ENCODE data around the gene TFEC. TPM values are rescaled to one million over a fixed set of nuclear protein-coding genes. Genes with fewer than 3 reads are reported as not detected.
"Not testable (repeated sequence)": the region's sequence is repeated elsewhere in the genome, so short reads cannot be mapped to it uniquely, and the experiment has no call there.

The TFEC gene
- total RNA-seq, 2 experiments from 2014 or later = not detected

- H3K36me3 Mint-ChIP-seq (ENCODE audit: low read depth) = no peaks in the 10 kb centered on the region
- H3K27me3 Mint-ChIP-seq = no peaks in the 10 kb centered on the region
- peaks cover 1% of the 10 kb centered on the region for H3K9me3 Mint-ChIP-seq
- no peak overlapping the region for H3K4me3 Mint-ChIP-seq
- ChIA-PET POLR2A (no interaction called here), CTCF (no interaction called here)
- TF ChIP-seq, protein P1, sequence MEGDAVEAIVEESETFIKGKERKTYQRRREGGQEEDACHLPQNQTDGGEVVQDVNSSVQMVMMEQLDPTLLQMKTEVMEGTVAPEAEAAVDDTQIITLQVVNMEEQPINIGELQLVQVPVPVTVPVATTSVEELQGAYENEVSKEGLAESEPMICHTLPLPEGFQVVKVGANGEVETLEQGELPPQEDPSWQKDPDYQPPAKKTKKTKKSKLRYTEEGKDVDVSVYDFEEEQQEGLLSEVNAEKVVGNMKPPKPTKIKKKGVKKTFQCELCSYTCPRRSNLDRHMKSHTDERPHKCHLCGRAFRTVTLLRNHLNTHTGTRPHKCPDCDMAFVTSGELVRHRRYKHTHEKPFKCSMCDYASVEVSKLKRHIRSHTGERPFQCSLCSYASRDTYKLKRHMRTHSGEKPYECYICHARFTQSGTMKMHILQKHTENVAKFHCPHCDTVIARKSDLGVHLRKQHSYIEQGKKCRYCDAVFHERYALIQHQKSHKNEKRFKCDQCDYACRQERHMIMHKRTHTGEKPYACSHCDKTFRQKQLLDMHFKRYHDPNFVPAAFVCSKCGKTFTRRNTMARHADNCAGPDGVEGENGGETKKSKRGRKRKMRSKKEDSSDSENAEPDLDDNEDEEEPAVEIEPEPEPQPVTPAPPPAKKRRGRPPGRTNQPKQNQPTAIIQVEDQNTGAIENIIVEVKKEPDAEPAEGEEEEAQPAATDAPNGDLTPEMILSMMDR (IDR thresholded peaks at IDR 0.05) = no peak
- intact Hi-C loops (cut with micrococcal nuclease) = no loop called here
- H3K4me1 Mint-ChIP-seq (ENCODE audit: low read depth) = no peaks in the 10 kb centered on the region
- DNase-seq (no peak), ATAC-seq (no peak)
- no peak overlapping the region for H3K27ac Mint-ChIP-seq
These were observed 21.4 kb upstream of the TFEC start for GRCh38 chr7:116052006-116052405.

- H3K36me3 Mint-ChIP-seq (ENCODE audit: low read depth); H3K4me1 Mint-ChIP-seq (ENCODE audit: low read depth); DNase-seq; POLR2A ChIA-PET; ATAC-seq; H3K27me3 Mint-ChIP-seq; H3K9me3 Mint-ChIP-seq; CTCF ChIA-PET; H3K4me3 Mint-ChIP-seq; H3K27ac Mint-ChIP-seq; intact Hi-C loops (cut with micrococcal nuclease): not testable (repeated sequence)
These were observed 16.7 kb upstream of the TFEC start for GRCh38 chr7:116047261-116047660.

- Mint-ChIP-seq H3K27ac (no peak overlapping the region), H3K36me3 (ENCODE audit: low read depth) (no peaks in the 10 kb centered on the region), H3K27me3 (no peaks in the 10 kb centered on the region), H3K4me3 (no peak overlapping the region), H3K4me1 (ENCODE audit: low read depth) (no peaks in the 10 kb centered on the region), H3K9me3 (peaks cover 1% of the 10 kb centered on the region)
- POLR2A ChIA-PET = no interaction called here
- intact Hi-C loops (cut with micrococcal nuclease) = no loop called here
- DNase-seq = no peak
- ATAC-seq = no peak
- CTCF ChIA-PET = no interaction called here
- TF ChIP-seq, protein P1 (IDR thresholded peaks at IDR 0.05) = no peak
These were observed 15.0 kb upstream of the TFEC start for GRCh38 chr7:116045532-116045931.

GRCh38 chr7:116041615-116042014, 11.1 kb upstream of the TFEC start:
- TF ChIP-seq, protein P1 (IDR thresholded peaks at IDR 0.05) = no peak
- no peak for ATAC-seq
- ChIA-PET POLR2A (no interaction called here), CTCF (no interaction called here)
- no peaks in the 10 kb centered on the region for H3K27me3 Mint-ChIP-seq
- intact Hi-C loops (cut with micrococcal nuclease) = no loop called here
- no peaks in the 10 kb centered on the region for H3K9me3 Mint-ChIP-seq
- no peaks in the 10 kb centered on the region for H3K36me3 Mint-ChIP-seq (ENCODE audit: low read depth)
- H3K4me1 Mint-ChIP-seq (ENCODE audit: low read depth) = no peaks in the 10 kb centered on the region
- H3K27ac Mint-ChIP-seq = no peak overlapping the region
- DNase-seq = no peak
- H3K4me3 Mint-ChIP-seq = no peak overlapping the region

- Mint-ChIP-seq H3K4me1 (ENCODE audit: low read depth) (no peaks in the 10 kb centered on the region), H3K27ac (no peak overlapping the region), H3K27me3 (peaks cover 2% of the 10 kb centered on the region), H3K9me3 (no peaks in the 10 kb centered on the region), H3K36me3 (ENCODE audit: low read depth) (no peaks in the 10 kb centered on the region), H3K4me3 (no peak overlapping the region)
- intact Hi-C loops (cut with micrococcal nuclease) = no loop called here
- TF ChIP-seq, protein P1 (IDR thresholded peaks at IDR 0.05) = no peak
- ATAC-seq (no peak), DNase-seq (no peak)
- ChIA-PET POLR2A (no interaction called here), CTCF (no interaction called here)
These were observed 6.8 kb upstream of the TFEC start for GRCh38 chr7:116037401-116037800.

GRCh38 chr7:116034411-116034810, 3.8 kb upstream of the TFEC start:
- ATAC-seq (no peak), DNase-seq (no peak)
- CTCF ChIA-PET = interaction anchor here (0.8 kb wide), 1 partner anchor 9 kb away, joined by 3 read pairs; no protein-coding TSS in a partner anchor
- TF ChIP-seq, protein P1 (IDR thresholded peaks at IDR 0.05) = no peak
- no peak overlapping the region for H3K4me3 Mint-ChIP-seq
- H3K9me3 Mint-ChIP-seq = no peaks in the 10 kb centered on the region
- H3K4me1 Mint-ChIP-seq (ENCODE audit: low read depth) = no peaks in the 10 kb centered on the region
- peaks cover 6% of the 10 kb centered on the region for H3K27me3 Mint-ChIP-seq
- H3K36me3 Mint-ChIP-seq (ENCODE audit: low read depth) = no peaks in the 10 kb centered on the region
- intact Hi-C loops (cut with micrococcal nuclease) = no loop called here
- POLR2A ChIA-PET = no interaction called here
- no peak overlapping the region for H3K27ac Mint-ChIP-seq

All from activated CD8-positive, alpha-beta T cell treated with anti-CD3 and anti-CD28 coated beads for 36 hours (primary cell).